ENCODE measurements around the gene COL23A1.
"Not testable (repeated sequence)": the region's sequence is repeated elsewhere in the genome, so short reads cannot be mapped to it uniquely, and the experiment has no call there.

COL23A1 gene

GRCh38 chr5:178588769-178589168, 1.4 kb downstream of the COL23A1 start:
- no peak for DNase-seq (ENCODE audit: low read depth)

GRCh38 chr5:178587763-178588611, 2.2 kb downstream of the COL23A1 start:
- no peak for DNase-seq (ENCODE audit: low read depth)

DNA sequence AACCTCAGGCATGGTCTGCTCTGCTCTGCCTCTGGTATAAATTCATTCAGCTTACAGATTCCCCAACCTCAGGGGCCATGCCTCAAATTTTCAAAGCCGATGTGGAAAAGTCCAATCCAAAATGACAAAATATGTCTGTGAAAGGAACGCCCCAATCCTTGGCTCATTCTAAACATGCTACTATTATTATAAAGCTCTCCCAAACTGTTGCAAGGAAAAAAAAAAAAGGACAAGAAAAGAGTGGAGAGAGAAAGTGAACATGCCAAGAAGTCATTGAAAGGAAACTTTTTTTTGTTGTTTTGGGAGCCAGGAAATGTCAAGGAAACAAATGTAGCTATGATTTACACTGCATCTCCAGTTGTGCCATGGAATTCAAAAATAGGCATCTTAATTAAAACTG, 3.8 kb downstream of the COL23A1 start:
- no peak for DNase-seq (ENCODE audit: low read depth)

GRCh38 chr5:178585421-178585820, 4.8 kb downstream of the COL23A1 start:
- DNase-seq (ENCODE audit: low read depth) = not testable (repeated sequence)

DNA sequence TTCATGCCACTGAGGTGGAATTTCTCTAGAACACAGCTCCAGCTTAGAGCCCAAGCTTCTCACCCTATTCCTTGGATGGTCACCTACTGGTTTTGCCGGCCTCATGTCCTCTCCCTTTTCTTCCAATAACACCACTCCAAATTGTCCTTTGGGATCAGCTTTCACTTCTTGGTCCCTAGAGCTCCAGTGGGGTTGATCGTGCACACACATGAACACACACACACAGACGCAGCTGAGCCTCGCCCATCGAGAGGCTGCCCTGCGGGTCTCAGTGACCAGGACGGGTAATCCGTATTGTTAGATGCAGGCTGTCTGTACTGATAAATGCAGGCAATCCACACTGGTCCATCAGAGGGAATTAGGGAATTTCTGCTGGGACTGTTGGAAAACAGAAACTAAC, 6.9 kb downstream of the COL23A1 start:
- DNase-seq (ENCODE audit: low read depth) = no peak

- DNase-seq (ENCODE audit: low read depth) = no peak
Observed at GRCh38 chr5:178582291-178582690, 7.9 kb downstream of the COL23A1 start.

DNA sequence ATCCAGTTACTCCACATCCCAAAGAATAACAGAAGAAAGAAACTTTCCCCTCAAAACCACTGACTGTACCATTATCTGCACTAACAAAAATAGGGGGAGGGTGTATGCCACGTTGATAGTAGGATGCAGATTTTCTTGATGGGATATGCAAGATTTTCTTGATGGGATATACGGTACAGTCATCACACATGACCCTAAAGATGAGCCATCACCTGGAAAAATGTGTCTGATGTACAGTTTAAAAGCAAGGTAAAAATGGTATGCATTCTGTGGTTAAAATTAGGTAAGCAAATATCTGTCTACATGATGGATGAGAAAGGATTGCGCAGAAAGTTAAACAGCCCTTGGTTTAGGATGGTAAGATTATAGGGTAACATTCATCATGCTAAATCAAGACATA, 8.6 kb downstream of the COL23A1 start:
- no peak for DNase-seq (ENCODE audit: low read depth)

- no peak for DNase-seq (ENCODE audit: low read depth)
Observed at GRCh38 chr5:178580271-178580955, 9.8 kb downstream of the COL23A1 start.

- no peak for DNase-seq (ENCODE audit: low read depth)
Observed at GRCh38 chr5:178577944-178578343, 12.2 kb downstream of the COL23A1 start.

DNA sequence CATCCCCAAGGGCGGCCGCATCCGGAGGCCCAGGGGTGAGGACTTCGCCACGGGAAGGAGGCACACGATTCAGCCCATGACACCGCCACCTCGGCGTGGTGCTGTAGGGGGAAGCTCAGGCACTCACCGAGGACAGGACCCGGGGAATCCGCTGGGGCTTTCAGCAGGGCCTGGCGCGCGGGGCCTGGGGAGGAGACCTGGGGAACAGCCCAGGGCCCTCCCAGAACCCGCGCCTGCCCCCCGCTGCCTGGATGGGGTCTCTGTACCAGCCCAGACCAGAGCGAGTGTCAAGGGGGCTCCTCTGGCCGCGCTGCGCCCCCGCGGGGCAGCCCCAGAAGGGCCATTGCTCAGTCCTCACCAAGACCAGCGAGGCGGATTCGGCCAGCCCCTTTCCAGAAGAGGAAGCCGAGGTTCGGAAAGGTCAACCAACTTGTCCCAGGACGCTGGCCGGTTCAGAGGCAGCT, 12.8 kb downstream of the COL23A1 start:
- DNase-seq (ENCODE audit: low read depth) = no peak

DNA sequence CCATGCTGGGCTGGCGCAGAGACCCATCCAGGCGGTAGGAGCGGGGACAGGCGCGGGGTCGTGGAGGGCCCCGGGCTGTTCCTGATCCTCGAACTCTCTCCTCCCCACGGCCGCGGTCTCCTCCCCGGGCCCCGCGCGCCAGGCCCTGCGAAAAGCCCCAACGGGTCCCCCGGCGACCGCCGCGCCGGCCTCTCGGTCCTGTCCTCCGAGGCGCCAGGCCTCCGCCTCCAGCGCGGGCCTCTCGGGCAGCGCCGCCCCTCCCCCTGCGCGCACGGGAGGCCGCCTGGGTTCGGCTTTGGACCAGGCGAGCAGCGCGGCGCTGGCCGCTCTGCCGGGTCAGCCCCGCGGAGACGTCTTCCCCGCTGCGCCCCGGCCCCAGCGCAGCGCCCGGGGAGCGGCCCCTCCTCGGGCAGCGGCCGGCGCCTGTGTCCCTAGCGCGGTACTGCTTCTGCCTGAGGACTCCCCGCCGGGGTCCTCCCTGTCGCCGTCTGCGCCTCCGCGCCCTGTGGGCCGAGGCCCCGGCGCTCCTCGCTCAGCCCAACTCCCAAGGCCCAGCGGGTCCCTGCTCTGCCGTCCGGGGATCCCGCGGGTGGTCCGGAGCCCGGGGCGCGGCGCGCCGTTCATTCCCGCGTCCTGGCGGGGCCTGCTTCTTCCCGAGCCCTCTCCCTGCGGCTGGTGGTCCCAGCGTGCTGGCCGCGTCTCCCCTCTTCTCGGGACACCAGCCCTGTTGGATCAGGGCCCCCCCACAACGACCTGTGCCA, 13.4 kb downstream of the COL23A1 start:
- no peak for DNase-seq (ENCODE audit: low read depth)

GRCh38 chr5:178573216-178573615, 17.0 kb downstream of the COL23A1 start:
- DNase-seq (ENCODE audit: low read depth) = no peak

DNA sequence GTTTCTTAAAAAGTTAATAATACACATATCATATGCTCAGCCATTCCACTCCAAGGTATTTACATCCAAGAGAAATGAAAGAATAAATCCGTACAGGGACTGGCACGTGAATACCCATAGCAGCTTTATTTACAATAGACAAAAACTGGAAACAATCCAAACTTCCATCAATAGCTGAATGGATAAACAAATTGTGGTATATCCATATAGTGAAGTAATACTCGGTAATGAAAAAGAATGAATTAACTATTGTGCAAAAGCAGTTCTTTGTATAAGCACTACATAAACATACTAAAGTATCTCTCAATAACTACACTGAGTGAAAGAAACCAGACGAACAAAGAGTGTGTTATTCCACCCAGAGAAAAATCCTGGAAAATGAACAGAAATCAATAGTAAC, 17.6 kb downstream of the COL23A1 start:
- DNase-seq (ENCODE audit: low read depth) = no peak

DNA sequence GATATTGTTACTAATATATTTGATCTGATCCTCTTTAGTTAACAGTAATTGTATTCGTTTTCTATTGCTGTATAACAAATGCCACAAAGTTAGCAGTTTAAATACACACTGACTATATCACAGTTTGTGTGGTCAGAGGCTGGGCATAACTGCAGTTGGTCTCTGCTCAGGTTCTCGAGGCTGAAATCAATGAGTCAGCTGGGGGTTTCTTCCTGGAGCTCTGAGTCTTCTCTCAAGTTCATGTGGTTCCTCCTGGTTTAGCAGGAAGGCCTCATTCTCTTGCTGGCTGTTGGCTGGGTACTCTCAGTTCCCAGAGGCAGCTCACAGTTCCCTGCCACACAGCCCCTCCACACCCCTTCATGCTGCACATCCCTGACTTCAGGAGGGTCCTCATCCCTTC, 20.7 kb downstream of the COL23A1 start:
- no peak for DNase-seq (ENCODE audit: low read depth)

GRCh38 chr5:178564811-178565550, 25.2 kb downstream of the COL23A1 start:
- no peak for DNase-seq (ENCODE audit: low read depth)

DNA sequence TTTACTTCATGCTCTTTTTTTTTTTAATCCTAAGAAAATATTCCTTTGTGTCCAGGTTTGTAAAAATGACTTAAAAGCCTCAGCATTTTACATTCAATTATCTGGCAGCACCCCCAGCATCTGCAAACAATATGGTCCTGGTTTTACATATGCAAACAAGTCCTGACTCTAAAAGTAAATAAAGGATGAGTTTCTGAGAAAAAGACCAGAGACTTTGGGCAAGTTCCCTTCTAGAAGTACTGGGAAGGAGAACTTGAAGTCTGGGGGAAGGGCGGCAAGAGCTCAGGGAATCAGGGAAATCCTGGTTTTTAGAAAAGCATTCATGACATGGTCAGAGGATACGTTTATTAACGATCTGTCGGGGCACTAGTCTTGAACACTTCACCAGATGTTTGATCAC, 25.8 kb downstream of the COL23A1 start:
- no peak for DNase-seq (ENCODE audit: low read depth)

GRCh38 chr5:178563621-178564020, 26.6 kb downstream of the COL23A1 start:
- no peak for DNase-seq (ENCODE audit: low read depth)

GRCh38 chr5:178561746-178562264, 28.4 kb downstream of the COL23A1 start:
- DNase-seq (ENCODE audit: low read depth) = no peak

- no peak for DNase-seq (ENCODE audit: low read depth)
Observed at GRCh38 chr5:178560911-178561310, 29.3 kb downstream of the COL23A1 start.

DNA sequence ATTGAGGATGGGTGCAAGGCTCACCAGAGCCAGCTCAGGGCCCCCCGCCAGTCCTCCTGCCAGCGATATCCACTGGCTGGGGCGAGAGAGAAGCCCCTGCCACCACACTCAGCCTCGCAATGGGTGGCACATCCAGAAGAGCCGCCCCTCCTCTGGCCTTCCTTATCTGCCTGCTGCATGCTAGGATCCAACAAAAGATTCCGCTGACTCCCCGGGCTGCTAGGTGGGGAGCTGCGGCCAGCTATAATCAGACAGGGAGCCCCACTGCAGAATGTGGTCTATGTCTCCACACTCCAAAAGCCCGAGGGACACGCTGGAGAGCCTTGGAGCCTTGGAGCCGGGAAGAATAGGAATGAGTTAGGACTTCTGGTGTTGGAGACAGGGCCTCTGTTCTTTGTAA, 32.8 kb downstream of the COL23A1 start:
- no peak for DNase-seq (ENCODE audit: low read depth)

DNA sequence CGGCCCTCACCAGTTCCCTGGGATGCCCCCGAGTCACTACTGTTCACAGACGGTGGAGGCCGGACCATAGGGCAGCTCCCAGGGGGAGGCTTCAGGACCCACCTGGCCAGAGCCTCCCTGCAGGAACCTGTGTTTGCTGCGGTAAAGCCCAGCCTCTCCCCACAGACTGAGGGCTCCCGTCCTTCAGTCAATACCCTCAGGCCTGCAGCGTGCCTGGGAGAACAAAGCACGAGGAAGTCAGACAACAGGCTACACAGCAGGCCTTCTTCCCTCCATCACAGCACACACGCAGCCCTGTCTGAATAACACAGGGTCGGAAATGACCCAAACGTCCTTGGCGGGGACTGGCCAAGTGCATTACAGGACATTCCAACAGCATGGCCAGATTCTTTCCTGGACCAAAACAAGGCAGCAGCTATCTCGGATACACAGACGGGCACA, 34.4 kb downstream of the COL23A1 start:
- no peak for DNase-seq (ENCODE audit: low read depth)

GRCh38 chr5:178555005-178555404, 35.2 kb downstream of the COL23A1 start:
- DNase-seq (ENCODE audit: low read depth) = no peak
